HCT116 (cell line): ENCODE measurements around the gene CCBE1. TPM values are rescaled to one million over a fixed set of nuclear protein-coding genes. Genes with fewer than 3 reads are reported as not detected.

Experiments used
- ATAC-seq: fragments of 200-7000 bp; cut with Tn5 transposase; 2 replicates; pipeline ENCODE4 v1.9.1; 2020; ENCODE audit warnings: mild to moderate bottlenecking, moderate library complexity
- BruUV-seq: library from RNA; stranded (reverse); fragments of 400-500 nt; replicated peaks from 2 replicates; lab custom pipeline; 2021; lab: Mats Ljungman, UMichigan
- CTCF ChIA-PET: fragments of 300-600 bp; sonication (Branson Sonifier 250); formaldehyde crosslinking; loops from one replicate; lab custom pipeline; 2021; ENCODE audit warnings: antibody characterized with exemption; lab: Charles Lee
- POLR2A ChIA-PET: fragments of 300-600, 350-600 bp; sonication (Branson Sonifier 250); formaldehyde crosslinking; loops from one replicate; lab custom pipeline; 2021; ENCODE audit warnings: antibody characterized with exemption; lab: Charles Lee
- RAD21 ChIA-PET, 2 experiments: fragments of 300-600 bp; sonication (Branson Sonifier 250); formaldehyde crosslinking; loops; one replicate each; lab custom pipeline; 2023; ENCODE audit warnings: low total read pairs in 2 of 2; ENCODE audit not compliant: uncharacterized antibody in 2 of 2, unreplicated experiment in 2 of 2, low non-redundant PET in 1 of 2; lab: Charles Lee
- DNase-seq: peaks from one replicate; pipeline ENCODE4 v3.0.0-alpha.2; 2010; ENCODE audit warnings: low read depth, low spot score
- H2AFZ ChIP-seq: fragments of 200-600 bp; shearing (Covaris generic), sonication (generic); 2 replicates; pipeline ENCODE4 v1.6.1; 2017; ENCODE audit warnings: low read depth, mixed run types, mixed read lengths, antibody characterized with exemption, low read length; ENCODE audit not compliant: poor library complexity, severe bottlenecking
- H3K27ac ChIP-seq: 2 replicates; pipeline ENCODE4 v1.5.1; 2012; ENCODE audit warnings: low read depth, low read length
- H3K27me3 ChIP-seq: fragments of 200-600 bp; sonication (generic); 2 replicates; pipeline ENCODE4 v1.6.1; 2016; ENCODE audit warnings: mixed run types, low read length, mixed read lengths; ENCODE audit not compliant: insufficient read depth
- H3K36me3 ChIP-seq, 2 experiments: fragments of 200-500 bp in 1 of 2; fragments of 200-600 bp in 1 of 2; sonication (Bioruptor generic) in 1 of 2; sonication (generic) in 1 of 2; 2 replicates each; pipeline versions ENCODE4 v1.5.1 to v1.6.1; 2014 to 2016; ENCODE audit warnings: low read length in 2 of 2, inconsistent platforms in 1 of 2, mixed read lengths in 1 of 2, mixed run types in 1 of 2; ENCODE audit not compliant: insufficient read depth in 2 of 2, control insufficient read depth in 1 of 2
- H3K4me1 ChIP-seq, 2 experiments: fragments of 200-600 bp in 1 of 2; sonication (generic) in 1 of 2; 2 replicates each; pipeline versions ENCODE4 v1.5.1 to v1.6.1; 2012 to 2017; ENCODE audit warnings: low read length in 2 of 2, inconsistent platforms in 1 of 2, mild to moderate bottlenecking in 1 of 2, mixed read lengths in 1 of 2, mixed run types in 1 of 2, moderate library complexity in 1 of 2; ENCODE audit not compliant: insufficient read depth in 2 of 2, control insufficient read depth in 1 of 2
- H3K4me2 ChIP-seq: fragments of 200-600 bp; sonication (generic); 2 replicates; pipeline ENCODE4 v1.6.1; 2017; ENCODE audit warnings: mixed run types, low read length, mixed read lengths
- H3K4me3 ChIP-seq, 2 experiments: fragments of 200-600 bp in 1 of 2; sonication (generic) in 1 of 2; replicated peaks in 1 of 2; 2 replicates each; pipeline ENCODE4 v1.5.1; 2011 to 2016; ENCODE audit warnings: low read length in 2 of 2, control low read depth in 1 of 2, low read depth in 1 of 2, mild to moderate bottlenecking in 1 of 2, mixed read lengths in 1 of 2, mixed run types in 1 of 2
- H3K79me2 ChIP-seq: fragments of 200-600 bp; sonication (generic); 2 replicates; pipeline ENCODE4 v1.6.1; 2017; ENCODE audit warnings: mild to moderate bottlenecking, mixed run types, low read length, moderate library complexity, mixed read lengths; ENCODE audit not compliant: insufficient read depth
- H3K9ac ChIP-seq: fragments of 200-600 bp; sonication (generic); 2 replicates; pipeline ENCODE4 v1.6.1; 2016; ENCODE audit warnings: low read length, mixed read lengths
- H3K9me2 ChIP-seq: fragments of 200-600 bp; sonication (generic), shearing (Covaris generic); 2 replicates; pipeline ENCODE4 v1.6.1; 2017; ENCODE audit warnings: mixed run types, mild to moderate bottlenecking, moderate library complexity; ENCODE audit not compliant: insufficient read depth
- H3K9me3 ChIP-seq, 2 experiments: fragments of 200-500 bp in 1 of 2; fragments of 200-600 bp in 1 of 2; sonication (Bioruptor generic) in 1 of 2; sonication (generic) in 1 of 2; 2 replicates each; pipeline ENCODE4 v1.6.1; 2014 to 2017; ENCODE audit warnings: low read length in 2 of 2, mixed read lengths in 2 of 2, inconsistent platforms in 1 of 2, low read depth in 1 of 2, mild to moderate bottlenecking in 1 of 2, mixed run types in 1 of 2, moderate library complexity in 1 of 2; ENCODE audit not compliant: control insufficient read depth in 1 of 2, insufficient read depth in 1 of 2
- H4K20me1 ChIP-seq: fragments of 200-600 bp; sonication (generic), shearing (Covaris generic); 2 replicates; pipeline ENCODE4 v1.6.1; 2017; ENCODE audit warnings: mixed run types, mild to moderate bottlenecking, moderate library complexity; ENCODE audit not compliant: insufficient read depth
- ATF3 ChIP-seq: IDR thresholded peaks from 2 replicates; pipeline ENCODE4 v1.6.1; 2012
- EZH2 ChIP-seq: fragments of 200-600 bp; sonication (generic); IDR thresholded peaks from 2 replicates; pipeline ENCODE4 v1.6.1; 2017; ENCODE audit warnings: antibody characterized with exemption, mixed run types
- POLR2AphosphoS5 ChIP-seq: IDR thresholded peaks from 2 replicates; pipeline ENCODE4 v1.6.1; 2011; ENCODE audit warnings: mild to moderate bottlenecking, low read depth, low read length, moderate library complexity
- RAD21 ChIP-seq: IDR thresholded peaks from 2 replicates; pipeline ENCODE4 v1.6.1; 2012; ENCODE audit warnings: low read depth, mild to moderate bottlenecking
- REST ChIP-seq: IDR thresholded peaks from 2 replicates; pipeline ENCODE4 v1.6.1; 2012; ENCODE audit warnings: low read depth
- SRF ChIP-seq: IDR thresholded peaks from 2 replicates; pipeline ENCODE4 v1.6.1; 2012; ENCODE audit warnings: low read depth
- TCF7L2 ChIP-seq: IDR thresholded peaks from 2 replicates; pipeline ENCODE4 v1.7.0; 2011; ENCODE audit warnings: borderline replicate concordance, inconsistent platforms; ENCODE audit not compliant: insufficient read depth, insufficient read length; ENCODE audit errors: extremely low read depth
- YY1 ChIP-seq: IDR thresholded peaks from 2 replicates; pipeline ENCODE4 v1.6.1; 2011; ENCODE audit warnings: low read length, low read depth, moderate library complexity, mild to moderate bottlenecking; ENCODE audit not compliant: insufficient replicate concordance; ENCODE audit errors: extremely low read depth
- intact Hi-C: fragments of 100-400 bp; cut with micrococcal nuclease; formaldehyde crosslinking; loops from 2 replicates; pipeline ENCODE4 v1.10.0; 2022
- total RNA-seq: library from RNA; stranded (reverse); gene quantifications from one replicate; pipeline ENCODE4 v1.2.1, GENCODE V29; 2021; ENCODE audit not compliant: unreplicated experiment

CCBE1 gene
- total RNA-seq, 1 experiment from 2014 or later = 0.84 TPM

GRCh38 chr18:59606193-59607077, 90.8 kb downstream of the CCBE1 start:
- ChIA-PET POLR2A (no interaction called here), CTCF (no interaction called here), RAD21 (no interaction called here)
- intact Hi-C loops = no loop called here
- Histone ChIP-seq H3K4me2 (no peak overlapping the region), H3K9me3 (0 out of 4 replicates have a peak, but pooled peaks cover 0 to 3% of the 10 kb centered on the region in 2 experiments), H3K9ac (no peak overlapping the region), H3K27me3 (peaks cover 10% of the 10 kb centered on the region), H3K4me3 (no peak overlapping the region), H3K27ac (no peak overlapping the region), H3K9me2 (no peaks in the 10 kb centered on the region), H3K4me1 (no peaks in the 10 kb centered on the region), H3K79me2 (no peaks in the 10 kb centered on the region), H2AFZ (no peak overlapping the region), H4K20me1 (no peaks in the 10 kb centered on the region), H3K36me3 (no peaks in the 10 kb centered on the region)
- ATAC-seq (no peak), DNase-seq (no peak)
- TF ChIP-seq EZH2 = no peak
- no peak for TF ChIP-seq ATF3
- no peak for TF ChIP-seq POLR2AphosphoS5
- no peak for TF ChIP-seq REST
- TF ChIP-seq TCF7L2 = no peak
- TF ChIP-seq YY1 = no peak
- TF ChIP-seq SRF = no peak
- TF ChIP-seq RAD21 = no peak
- no TSS peak for BruUV-seq
